GM19351 (cell line): ENCODE measurements around the gene PLBD1.

Experiments
- ATAC-seq: cut with Tn5 transposase; IDR thresholded peaks from one replicate; pipeline ENCODE4 v1.9.1; 2021; ENCODE audit warnings: mild to moderate bottlenecking, moderate library complexity; ENCODE audit not compliant: unreplicated experiment

The PLBD1 gene

DNA sequence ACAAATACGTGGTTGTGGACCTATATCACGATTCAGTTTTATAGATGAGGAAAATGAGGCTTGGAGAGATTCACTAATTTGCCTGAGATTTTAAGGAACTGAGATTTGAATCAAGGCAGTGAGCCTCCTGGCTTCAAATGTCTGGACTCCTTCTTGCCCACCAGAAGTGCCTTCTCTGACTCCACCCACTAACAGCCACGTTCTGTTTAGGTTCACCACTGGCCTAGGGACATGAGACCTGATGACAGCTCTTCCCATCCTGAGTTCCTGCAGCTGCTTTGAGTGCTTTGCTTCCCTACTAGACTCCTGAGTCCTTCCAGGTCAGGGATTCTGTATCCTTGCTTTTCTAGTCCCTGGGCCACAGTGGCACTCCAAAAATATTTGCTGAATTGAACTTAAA is 57.1 kb downstream of the PLBD1 start:
- no peak for ATAC-seq

DNA sequence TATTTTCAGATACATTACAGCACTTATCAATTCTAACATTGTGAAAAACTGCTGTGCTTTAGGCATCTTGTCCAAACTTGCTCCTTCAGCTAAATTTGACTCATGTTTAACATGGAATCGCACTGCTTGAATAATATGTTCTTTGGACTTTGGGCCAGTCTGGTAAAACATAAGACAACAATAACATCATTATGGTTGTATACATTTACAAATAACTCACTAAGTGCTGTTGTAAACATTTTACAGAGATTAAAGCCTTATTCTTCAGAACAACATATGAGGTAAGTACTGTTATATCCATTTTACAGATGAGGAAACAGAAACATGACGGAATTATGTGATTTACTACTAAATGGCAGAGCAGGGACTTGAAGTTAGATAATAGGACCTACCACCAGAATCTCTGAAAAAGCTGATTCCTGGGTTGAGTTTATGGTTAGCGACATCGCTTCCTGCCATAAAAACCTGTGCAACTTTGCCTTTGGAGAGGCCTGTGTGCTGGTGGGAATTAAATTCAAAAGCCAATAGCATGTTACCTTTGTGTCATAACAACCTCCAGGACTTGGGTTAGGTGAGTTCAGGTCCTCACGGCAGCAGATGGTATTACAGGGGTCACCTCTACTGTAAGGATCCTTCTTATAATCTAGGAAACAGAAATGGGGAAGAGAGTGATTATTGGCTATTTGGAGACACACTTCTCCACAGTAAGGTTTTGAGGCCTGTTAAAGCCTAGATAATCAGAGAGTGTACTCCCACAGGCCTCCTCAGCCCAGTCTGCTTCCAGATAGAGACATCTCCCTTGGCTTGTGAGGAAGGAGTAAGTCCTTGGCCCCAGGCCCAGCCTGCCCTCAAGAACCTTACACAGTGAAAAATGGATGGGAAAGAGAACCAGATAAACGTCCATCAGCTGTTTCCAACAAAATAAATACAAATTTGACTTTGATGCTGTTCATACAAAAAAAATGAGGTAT is 61.8 kb downstream of the PLBD1 start:
- ATAC-seq = no peak

DNA sequence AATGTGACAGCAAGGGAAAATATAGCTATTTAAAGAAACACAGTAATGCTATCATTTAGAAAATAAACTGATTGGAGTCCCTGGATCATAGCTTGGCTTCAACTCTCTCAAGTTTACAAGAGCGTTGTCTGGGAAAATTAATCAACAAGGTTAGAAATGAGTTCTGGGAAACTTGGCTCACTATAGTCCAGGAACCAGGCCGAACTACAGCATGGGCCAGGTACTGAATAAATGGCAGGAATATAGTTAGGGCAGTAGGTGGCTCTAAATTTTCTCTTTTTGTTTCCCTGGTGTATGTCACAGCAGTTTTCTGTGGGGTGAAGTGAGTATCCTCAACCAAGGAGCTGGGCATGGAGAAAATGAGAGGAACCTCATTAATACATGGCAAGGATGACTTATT is 72.4 kb downstream of the PLBD1 start:
- no peak for ATAC-seq

DNA sequence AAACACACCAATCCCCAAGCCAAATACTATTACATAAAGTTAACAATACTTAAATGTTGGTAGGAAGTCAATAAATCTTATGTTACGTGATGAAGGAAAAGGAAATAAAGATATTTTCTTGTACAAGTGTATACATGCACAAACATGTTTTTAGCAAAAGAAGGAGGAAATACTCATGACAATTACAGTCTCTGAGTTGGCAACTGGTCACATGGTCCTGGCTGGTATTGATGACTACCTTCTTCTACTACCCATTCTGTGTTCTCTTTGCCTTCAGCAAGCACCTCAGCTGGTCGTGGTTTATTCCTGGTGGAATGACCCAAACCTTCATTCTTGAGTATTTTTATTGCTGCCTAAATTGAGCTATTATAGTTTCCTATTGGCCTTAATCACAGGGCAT is 84.8 kb downstream of the PLBD1 start:
- ATAC-seq = no peak

DNA sequence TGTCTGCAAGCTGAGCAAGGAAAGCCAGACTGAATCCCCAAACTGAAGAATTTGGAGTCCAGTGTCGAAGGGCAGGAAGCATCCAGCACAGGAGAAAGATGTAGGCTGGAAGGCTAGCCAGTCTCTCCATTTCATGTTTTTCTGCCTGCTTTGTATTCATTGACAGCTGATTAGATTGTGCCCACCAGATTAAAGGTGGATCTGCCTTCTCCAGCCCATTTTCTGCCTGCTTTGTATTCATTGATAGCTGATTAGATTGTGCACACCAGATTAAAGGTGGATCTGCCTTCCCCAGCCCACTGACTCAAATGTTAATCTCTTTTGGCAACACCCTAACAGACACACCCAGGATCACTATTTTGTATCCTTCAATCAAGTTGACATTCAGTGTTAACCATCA is 85.3 kb downstream of the PLBD1 start:
- ATAC-seq = no peak

DNA sequence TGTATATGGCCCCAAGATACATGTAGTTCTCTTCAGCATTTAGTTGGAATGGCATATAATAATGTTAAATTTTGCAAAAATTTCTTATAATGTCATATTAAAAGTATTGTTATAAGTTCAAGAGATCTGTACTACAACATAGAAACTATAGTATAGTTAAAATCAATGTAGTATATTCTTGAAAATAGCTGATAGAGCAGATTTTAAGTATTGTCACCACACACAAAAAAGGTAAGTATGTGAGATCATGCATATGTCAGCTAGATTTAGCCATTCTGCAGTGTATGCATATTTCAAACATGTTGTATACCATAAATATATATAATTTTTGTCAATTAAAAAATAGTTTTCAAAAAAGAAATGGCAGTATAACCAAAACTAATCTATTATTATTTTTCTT is 86.5 kb downstream of the PLBD1 start:
- no peak for ATAC-seq

DNA sequence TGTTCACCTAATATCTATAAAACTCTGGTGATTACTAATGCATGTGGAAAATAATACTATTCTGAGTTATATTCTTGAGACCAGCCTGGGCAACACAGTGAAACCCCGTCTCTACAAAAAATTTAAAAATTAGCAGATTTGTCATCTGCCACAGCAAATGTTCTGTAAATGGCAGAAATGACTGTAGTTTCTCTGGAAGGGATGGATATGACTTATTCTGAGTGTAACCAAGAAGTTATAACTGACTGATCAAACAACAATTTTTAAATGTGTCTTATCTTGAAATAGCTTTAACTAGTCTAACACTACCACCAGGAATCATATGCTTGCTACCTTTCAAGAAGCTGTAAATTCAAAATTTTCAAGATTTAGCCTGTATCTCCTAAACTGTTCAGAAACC is 88.7 kb downstream of the PLBD1 start:
- ATAC-seq = no peak

DNA sequence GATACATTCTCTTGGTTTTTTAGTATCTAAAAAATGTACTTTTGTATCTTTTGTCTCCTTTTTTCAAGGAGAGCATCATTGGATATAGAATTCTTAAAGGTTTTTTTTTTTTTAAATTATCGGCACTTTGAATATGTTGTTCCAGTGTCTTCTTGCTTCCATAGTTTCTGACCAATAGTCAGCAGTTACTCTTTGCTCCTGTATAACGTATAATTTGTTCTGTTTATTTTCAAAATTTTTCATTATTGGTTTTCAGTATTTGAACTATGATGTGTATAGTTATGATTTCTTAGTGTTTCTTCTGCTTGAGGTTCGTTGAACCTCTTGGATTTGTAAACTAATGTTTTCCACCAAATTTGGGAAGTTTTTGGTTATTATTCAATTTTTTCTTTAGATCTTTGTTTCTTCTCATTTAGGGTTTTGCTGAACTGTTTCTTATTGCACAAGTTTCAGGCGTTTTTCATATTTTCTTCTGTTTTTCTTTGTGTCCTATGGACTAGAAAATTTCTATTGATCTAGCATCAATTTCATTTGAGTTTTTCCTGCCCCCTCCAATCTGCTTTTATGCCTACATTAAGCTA is 93.9 kb downstream of the PLBD1 start:
- ATAC-seq = no peak

DNA sequence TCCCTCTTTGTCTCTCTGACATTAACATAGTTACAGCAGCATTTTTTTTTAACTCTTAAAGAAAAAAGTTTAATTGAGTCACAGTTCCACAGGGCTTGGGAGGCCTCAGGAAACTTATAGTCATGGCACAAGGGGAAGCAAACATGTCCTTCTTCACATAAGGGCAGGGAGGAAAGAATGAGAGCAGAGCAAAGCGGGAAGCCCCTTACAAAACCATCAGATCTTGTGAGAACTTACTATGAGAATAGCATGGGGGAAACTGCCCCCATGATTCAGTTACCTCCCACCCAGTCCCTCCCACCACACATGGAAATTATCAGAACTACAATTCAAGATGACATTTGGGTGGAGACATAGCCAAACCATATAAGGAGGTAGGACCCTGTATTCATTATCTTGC is 96.2 kb downstream of the PLBD1 start:
- no peak for ATAC-seq

DNA sequence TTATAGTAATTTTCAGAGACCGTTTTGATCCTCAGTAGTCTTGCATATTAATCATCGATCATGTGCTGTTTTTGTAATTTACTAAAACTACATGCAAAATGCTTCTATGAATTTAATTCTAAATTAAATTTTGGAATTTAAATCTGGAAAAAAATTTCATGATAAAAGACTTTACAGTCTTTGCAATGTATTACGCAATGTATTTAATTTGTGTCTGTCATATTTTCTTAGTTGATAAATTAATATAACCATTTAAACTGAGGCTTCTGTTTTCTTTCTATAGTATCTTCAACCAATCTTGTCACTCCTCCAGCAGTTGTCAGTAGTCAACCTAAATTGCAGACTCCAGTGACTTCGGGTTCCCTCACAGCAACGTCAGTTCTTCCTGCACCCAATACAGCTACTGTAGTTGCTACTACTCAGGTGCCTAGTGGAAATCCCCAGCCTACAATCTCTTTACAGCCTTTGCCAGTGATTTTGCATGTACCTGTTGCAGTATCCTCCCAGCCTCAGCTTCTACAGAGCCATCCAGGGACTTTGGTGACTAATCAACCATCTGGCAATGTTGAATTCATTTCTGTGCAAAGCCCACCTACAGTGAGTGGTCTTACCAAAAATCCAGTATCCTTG is 107.4 kb downstream of the PLBD1 start:
- ATAC-seq = no peak

DNA sequence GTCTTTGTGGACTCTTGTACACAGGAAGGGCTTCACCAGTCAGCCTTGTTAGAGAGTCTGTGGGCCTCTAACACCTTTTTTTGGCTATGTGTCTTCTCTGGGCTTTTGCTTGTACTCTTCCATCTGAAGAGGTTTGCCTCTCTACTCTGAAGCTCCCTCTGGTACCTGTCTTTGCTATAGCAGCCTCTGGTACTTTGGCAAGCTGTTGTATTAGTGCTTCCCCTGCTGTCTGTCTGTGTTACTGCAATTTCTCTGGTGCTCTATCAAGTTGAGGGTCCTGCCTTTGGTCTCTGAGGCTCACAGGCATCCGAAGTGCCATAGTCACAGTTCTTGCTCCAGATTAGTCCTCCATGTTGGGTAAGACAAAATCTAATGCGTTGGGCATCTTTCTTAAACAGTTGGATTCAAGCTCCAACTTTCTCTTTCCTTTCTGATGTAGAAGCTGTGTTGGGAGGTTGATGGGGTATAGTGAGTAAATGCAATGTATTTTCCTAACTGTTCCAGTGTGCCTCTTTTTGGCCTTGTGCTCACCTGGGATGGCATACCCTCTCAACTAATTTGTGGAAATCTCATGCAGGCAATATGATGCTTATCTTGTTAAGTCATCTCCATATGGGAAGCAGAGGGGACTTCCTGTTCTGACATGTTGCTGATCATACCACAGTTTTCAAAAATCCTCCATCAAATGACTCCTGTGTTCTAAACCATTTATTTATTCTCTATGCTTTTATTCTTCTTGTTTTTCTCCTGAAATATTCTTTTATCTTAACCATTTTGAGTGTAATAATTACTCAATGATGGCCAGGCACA is 113.4 kb downstream of the PLBD1 start:
- peak; percentile 77 for ATAC-seq
